ENCODE results near the gene IRF2BP2. TPM values are rescaled to one million over a fixed set of nuclear protein-coding genes. Genes with fewer than 3 reads are reported as not detected.
A peak's percentile ranks its signal among the peaks of the same experiment; 100 is the strongest.

Gene IRF2BP2
- total and polyA plus RNA-seq, 2 of the 13 experiments (the other 11 are each of a cell fraction or from before 2014, with no cell fraction given), result 140 to 147 TPM

DNA sequence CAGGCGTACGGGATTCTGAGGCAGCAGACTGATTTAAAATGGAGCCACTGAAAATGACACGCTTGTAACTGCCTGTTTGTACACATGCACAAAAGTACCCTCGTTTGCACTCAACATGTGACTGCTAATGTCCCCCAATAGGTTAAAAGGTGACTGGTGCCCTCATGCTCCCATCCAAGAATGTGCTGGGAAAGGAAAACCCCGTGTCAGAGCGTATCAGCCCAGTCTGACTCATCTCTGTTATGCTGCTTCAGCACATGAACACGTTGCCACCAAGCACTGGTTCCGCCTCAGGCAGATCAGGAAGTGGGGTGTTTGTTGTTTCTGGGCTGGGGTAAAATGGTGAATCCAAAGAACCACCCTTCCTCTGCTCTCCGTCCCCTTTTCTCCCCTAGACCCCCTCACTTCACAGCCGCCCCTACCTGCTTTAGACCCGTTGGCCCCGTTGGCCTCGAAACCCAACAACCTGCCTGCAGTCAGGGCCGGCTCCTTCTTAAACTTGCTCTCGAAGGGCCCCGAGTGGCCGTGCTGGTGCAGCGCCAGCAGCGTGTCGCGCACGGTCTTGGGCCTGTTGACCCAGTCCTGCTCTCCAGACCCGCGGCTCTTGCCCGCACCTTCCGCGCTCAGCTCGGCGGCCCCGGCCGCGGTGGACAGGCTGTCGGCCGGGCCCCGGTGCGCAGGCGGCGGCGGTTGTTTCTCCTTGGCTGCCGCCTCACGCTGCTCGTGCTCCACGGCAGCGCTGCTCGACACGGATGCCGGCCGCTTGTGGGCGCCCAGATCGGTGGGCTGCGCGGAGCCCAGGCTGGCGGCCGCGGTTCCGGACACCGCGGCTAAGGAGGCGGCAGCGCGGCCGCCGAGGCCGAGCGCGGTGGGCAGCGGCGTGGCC, 1.7 kb downstream of the IRF2BP2 start (continued):
- TF ChIP-seq, protein P1, sequence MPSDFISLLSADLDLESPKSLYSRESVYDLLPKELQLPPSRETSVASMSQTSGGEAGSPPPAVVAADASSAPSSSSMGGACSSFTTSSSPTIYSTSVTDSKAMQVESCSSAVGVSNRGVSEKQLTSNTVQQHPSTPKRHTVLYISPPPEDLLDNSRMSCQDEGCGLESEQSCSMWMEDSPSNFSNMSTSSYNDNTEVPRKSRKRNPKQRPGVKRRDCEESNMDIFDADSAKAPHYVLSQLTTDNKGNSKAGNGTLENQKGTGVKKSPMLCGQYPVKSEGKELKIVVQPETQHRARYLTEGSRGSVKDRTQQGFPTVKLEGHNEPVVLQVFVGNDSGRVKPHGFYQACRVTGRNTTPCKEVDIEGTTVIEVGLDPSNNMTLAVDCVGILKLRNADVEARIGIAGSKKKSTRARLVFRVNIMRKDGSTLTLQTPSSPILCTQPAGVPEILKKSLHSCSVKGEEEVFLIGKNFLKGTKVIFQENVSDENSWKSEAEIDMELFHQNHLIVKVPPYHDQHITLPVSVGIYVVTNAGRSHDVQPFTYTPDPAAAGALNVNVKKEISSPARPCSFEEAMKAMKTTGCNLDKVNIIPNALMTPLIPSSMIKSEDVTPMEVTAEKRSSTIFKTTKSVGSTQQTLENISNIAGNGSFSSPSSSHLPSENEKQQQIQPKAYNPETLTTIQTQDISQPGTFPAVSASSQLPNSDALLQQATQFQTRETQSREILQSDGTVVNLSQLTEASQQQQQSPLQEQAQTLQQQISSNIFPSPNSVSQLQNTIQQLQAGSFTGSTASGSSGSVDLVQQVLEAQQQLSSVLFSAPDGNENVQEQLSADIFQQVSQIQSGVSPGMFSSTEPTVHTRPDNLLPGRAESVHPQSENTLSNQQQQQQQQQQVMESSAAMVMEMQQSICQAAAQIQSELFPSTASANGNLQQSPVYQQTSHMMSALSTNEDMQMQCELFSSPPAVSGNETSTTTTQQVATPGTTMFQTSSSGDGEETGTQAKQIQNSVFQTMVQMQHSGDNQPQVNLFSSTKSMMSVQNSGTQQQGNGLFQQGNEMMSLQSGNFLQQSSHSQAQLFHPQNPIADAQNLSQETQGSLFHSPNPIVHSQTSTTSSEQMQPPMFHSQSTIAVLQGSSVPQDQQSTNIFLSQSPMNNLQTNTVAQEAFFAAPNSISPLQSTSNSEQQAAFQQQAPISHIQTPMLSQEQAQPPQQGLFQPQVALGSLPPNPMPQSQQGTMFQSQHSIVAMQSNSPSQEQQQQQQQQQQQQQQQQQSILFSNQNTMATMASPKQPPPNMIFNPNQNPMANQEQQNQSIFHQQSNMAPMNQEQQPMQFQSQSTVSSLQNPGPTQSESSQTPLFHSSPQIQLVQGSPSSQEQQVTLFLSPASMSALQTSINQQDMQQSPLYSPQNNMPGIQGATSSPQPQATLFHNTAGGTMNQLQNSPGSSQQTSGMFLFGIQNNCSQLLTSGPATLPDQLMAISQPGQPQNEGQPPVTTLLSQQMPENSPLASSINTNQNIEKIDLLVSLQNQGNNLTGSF (CRISPR knock-in tag; IDR thresholded peaks at IDR 0.05), result no peak
- no peak for TF ChIP-seq KDM3A (CRISPR knock-in tag; IDR thresholded peaks at IDR 0.05; ENCODE audit: low read depth)
- no peak for TF ChIP-seq ZFP62 (CRISPR knock-in tag; IDR thresholded peaks at IDR 0.05)
- peak; percentile 68; the same call in 1 of the 2 replicates for TF ChIP-seq CBX5 (CRISPR knock-in tag; IDR thresholded peaks at IDR 0.05; ENCODE audit: borderline replicate concordance)
- TF ChIP-seq, protein P2, sequence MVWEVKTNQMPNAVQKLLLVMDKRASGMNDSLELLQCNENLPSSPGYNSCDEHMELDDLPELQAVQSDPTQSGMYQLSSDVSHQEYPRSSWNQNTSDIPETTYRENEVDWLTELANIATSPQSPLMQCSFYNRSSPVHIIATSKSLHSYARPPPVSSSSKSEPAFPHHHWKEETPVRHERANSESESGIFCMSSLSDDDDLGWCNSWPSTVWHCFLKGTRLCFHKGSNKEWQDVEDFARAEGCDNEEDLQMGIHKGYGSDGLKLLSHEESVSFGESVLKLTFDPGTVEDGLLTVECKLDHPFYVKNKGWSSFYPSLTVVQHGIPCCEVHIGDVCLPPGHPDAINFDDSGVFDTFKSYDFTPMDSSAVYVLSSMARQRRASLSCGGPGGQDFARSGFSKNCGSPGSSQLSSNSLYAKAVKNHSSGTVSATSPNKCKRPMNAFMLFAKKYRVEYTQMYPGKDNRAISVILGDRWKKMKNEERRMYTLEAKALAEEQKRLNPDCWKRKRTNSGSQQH (CRISPR knock-in tag; IDR thresholded peaks at IDR 0.05; ENCODE audit: low read depth), result peak; percentile 37; the same call in 1 of the 2 replicates
- TF ChIP-seq, protein P3, sequence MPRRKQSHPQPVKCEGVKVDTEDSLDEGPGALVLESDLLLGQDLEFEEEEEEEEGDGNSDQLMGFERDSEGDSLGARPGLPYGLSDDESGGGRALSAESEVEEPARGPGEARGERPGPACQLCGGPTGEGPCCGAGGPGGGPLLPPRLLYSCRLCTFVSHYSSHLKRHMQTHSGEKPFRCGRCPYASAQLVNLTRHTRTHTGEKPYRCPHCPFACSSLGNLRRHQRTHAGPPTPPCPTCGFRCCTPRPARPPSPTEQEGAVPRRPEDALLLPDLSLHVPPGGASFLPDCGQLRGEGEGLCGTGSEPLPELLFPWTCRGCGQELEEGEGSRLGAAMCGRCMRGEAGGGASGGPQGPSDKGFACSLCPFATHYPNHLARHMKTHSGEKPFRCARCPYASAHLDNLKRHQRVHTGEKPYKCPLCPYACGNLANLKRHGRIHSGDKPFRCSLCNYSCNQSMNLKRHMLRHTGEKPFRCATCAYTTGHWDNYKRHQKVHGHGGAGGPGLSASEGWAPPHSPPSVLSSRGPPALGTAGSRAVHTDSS (CRISPR knock-in tag; conservative IDR thresholded peaks at IDR 0.05), result no peak
- 0 out of 2 replicates have a peak, but pooled peaks have one; percentile 43 for TF ChIP-seq KMT2A (CRISPR knock-in tag; IDR thresholded peaks at IDR 0.05)
- TF ChIP-seq, protein P4, sequence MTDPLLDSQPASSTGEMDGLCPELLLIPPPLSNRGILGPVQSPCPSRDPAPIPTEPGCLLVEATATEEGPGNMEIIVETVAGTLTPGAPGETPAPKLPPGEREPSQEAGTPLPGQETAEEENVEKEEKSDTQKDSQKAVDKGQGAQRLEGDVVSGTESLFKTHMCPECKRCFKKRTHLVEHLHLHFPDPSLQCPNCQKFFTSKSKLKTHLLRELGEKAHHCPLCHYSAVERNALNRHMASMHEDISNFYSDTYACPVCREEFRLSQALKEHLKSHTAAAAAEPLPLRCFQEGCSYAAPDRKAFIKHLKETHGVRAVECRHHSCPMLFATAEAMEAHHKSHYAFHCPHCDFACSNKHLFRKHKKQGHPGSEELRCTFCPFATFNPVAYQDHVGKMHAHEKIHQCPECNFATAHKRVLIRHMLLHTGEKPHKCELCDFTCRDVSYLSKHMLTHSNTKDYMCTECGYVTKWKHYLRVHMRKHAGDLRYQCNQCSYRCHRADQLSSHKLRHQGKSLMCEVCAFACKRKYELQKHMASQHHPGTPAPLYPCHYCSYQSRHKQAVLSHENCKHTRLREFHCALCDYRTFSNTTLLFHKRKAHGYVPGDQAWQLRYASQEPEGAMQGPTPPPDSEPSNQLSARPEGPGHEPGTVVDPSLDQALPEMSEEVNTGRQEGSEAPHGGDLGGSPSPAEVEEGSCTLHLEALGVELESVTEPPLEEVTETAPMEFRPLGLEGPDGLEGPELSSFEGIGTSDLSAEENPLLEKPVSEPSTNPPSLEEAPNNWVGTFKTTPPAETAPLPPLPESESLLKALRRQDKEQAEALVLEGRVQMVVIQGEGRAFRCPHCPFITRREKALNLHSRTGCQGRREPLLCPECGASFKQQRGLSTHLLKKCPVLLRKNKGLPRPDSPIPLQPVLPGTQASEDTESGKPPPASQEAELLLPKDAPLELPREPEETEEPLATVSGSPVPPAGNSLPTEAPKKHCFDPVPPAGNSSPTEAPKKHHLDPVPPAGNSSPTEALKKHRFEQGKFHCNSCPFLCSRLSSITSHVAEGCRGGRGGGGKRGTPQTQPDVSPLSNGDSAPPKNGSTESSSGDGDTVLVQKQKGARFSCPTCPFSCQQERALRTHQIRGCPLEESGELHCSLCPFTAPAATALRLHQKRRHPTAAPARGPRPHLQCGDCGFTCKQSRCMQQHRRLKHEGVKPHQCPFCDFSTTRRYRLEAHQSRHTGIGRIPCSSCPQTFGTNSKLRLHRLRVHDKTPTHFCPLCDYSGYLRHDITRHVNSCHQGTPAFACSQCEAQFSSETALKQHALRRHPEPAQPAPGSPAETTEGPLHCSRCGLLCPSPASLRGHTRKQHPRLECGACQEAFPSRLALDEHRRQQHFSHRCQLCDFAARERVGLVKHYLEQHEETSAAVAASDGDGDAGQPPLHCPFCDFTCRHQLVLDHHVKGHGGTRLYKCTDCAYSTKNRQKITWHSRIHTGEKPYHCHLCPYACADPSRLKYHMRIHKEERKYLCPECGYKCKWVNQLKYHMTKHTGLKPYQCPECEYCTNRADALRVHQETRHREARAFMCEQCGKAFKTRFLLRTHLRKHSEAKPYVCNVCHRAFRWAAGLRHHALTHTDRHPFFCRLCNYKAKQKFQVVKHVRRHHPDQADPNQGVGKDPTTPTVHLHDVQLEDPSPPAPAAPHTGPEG (CRISPR knock-in tag; IDR thresholded peaks at IDR 0.05), result no peak
- peak; percentile 27 for TF ChIP-seq ZNF451 (CRISPR knock-in tag; IDR thresholded peaks at IDR 0.05)
- no peak for TF ChIP-seq ATRX (CRISPR knock-in tag; IDR thresholded peaks at IDR 0.05; ENCODE audit: borderline replicate concordance)
- TF ChIP-seq RAD51 (IDR thresholded peaks at IDR 0.05; ENCODE audit: borderline replicate concordance), result no peak

Data from HepG2 (cell line).